ENCODE data around the gene C10orf95.
"Not testable (repeated sequence)": the region's sequence is repeated elsewhere in the genome, so short reads cannot be mapped to it uniquely, and the experiment has no call there.

C10orf95 gene, protein sequence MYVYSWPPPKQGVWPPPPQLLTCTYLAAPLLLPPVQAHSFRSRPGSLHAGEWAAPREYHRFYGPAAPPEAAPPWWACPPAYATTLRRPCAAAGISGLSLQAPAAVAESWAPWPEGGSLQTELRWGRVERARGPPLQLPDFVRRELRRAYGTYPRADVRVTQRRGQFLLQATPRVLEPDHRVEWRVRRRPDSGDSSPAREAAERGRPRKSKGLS

DNA sequence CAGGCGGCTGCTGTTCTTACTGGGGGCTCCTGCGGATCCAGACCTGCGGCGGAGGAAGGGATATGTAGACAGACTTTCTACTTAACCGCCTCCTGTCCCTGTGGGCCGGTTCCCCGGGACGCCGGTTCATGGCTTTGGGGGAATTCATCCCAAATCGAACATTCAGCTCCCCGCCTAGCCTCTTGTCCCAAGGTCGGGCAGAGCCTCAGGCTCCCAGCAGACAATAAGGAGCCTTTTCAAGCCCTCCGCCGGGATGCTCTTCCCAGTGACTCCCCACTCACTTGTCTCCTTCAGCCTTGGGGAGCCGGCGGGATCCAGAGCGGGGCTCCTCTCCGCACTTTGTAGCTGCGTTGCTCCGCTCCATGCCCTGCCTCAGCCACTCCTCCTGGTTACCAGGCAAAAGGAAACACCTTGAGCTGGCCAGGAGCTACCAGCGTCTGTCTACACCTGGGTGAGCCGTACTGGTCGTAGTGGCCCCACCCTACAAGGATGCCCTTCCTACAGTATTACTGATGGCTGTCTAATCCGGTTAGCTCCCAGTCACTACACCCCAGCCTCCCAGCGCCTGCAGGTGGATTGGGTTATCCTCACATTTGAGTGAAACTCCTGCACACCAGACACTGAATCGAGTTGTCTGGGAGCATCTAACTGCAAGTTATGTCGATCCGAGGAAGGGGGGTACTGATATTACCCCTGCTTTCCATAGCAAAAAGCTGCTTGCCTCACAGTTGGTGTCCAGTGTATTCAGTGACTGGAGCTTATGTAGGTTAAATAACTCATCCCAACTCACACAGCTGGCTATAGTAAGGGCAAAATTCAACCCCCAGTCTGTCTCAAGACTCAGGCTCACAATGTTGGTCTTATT is at the start of gene C10orf95:
Gene C10orf95, minus strand, starts transcription at position 439 of the 865 bp plus-strand sequence. CDS start 450 bp downstream, outside the sequence.
- Histone ChIP-seq H3K9ac (ENCODE audit: low read length) (peak within 1 kb of the TSS; percentile 24), H3K4me3 (ENCODE audit: low read length) (peak within 1 kb of the TSS; percentile 80), H3K36me3 (ENCODE audit: control insufficient read depth, insufficient read depth, low read length) (no peaks in the 10 kb centered on the region), H3K27ac (ENCODE audit: low read depth, low read length) (peak within 1 kb of the TSS; percentile 62), H3K27me3 (ENCODE audit: control insufficient read depth, insufficient read depth, low read length) (no peaks in the 10 kb centered on the region), H3K4me1 (ENCODE audit: control insufficient read depth, insufficient read depth, low read length) (no peaks in the 10 kb centered on the region)

DNA sequence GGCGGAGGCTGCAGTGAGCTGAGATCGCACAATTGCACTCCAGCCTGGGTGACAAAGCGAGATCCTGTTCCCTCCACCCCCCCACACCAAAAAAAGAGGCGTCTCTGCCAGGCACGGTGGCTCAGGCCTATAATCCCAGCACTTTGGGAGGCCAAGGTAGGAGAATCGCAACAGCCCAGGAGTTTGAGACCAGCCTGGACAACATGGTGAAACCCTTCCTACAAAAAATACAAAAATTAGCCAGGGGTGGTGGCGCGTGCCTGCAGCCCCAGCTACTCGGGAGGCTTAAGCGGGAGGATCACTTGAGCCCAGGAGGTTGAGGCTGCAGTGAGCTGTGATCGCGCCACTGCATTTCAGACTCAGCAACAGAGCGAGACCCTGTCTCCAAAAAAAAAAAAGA is 49.3 kb upstream of the C10orf95 start:
- not testable (repeated sequence) for H3K27ac ChIP-seq (ENCODE audit: low read depth, low read length); H3K9ac ChIP-seq (ENCODE audit: low read length)
- H3K4me1 ChIP-seq (ENCODE audit: control insufficient read depth, insufficient read depth, low read length), result peaks cover 22% of the 10 kb centered on the region

DNA sequence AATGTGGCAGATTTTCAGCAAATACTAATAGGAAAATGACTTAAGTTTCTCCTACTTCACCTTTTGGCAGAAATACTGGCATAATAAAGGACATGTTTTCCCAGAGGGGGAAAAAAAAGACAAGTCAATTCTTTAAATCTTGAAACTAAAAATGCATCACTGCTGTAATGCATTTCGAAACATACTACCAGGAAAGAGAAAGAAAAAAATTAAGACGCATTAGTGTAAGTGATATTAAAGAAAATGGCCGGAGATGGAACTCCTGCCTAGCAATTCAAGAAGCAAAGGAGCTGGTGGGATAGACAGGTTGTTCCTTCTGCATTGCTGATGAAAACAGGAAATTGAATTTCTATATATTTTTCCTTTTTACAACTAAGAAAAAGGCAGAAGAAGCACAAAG is 48.0 kb upstream of the C10orf95 start:
- no peak overlapping the region for H3K27ac ChIP-seq (ENCODE audit: low read depth, low read length)
- H3K9ac ChIP-seq (ENCODE audit: low read length), result no peak overlapping the region
- no peak overlapping the region for H3K4me3 ChIP-seq (ENCODE audit: low read length)
- no peaks in the 10 kb centered on the region for H3K27me3 ChIP-seq (ENCODE audit: control insufficient read depth, insufficient read depth, low read length)
- H3K4me1 ChIP-seq (ENCODE audit: control insufficient read depth, insufficient read depth, low read length), result peaks cover 19% of the 10 kb centered on the region
- H3K36me3 ChIP-seq (ENCODE audit: control insufficient read depth, insufficient read depth, low read length), result peaks cover under 1% of the 10 kb centered on the region

More for the DNA sequence above, 49.3 kb upstream of the C10orf95 start:
- not testable (repeated sequence) for H3K36me3 ChIP-seq (ENCODE audit: control insufficient read depth, insufficient read depth, low read length); H3K4me3 ChIP-seq (ENCODE audit: low read length); H3K27me3 ChIP-seq (ENCODE audit: control insufficient read depth, insufficient read depth, low read length)

DNA sequence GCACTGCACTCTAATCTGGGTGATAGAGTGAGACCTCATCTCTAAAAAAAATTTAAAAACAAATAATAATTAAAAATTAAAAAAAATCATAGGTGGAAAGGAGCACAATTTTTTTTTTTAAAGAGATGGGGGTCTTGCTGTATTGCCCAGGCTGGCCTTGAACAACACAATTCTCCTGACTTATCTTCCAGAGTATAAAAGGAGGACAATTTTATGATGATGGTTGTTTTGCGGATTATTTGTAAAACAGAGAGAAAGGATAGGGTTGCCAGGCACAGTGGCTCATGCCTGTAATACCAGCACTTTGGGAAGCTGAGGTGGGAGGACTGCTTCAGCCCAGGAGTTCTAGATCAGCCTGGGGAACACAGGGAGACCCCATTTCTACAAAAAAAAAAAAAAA is 46.2 kb upstream of the C10orf95 start:
- no peak overlapping the region for H3K4me3 ChIP-seq (ENCODE audit: low read length)
- H3K27ac ChIP-seq (ENCODE audit: low read depth, low read length), result no peak overlapping the region
- H3K9ac ChIP-seq (ENCODE audit: low read length), result no peak overlapping the region
- H3K27me3 ChIP-seq (ENCODE audit: control insufficient read depth, insufficient read depth, low read length), result no peaks in the 10 kb centered on the region
- H3K36me3 ChIP-seq (ENCODE audit: control insufficient read depth, insufficient read depth, low read length), result peaks cover 5% of the 10 kb centered on the region
- peaks cover 30% of the 10 kb centered on the region for H3K4me1 ChIP-seq (ENCODE audit: control insufficient read depth, insufficient read depth, low read length)

DNA sequence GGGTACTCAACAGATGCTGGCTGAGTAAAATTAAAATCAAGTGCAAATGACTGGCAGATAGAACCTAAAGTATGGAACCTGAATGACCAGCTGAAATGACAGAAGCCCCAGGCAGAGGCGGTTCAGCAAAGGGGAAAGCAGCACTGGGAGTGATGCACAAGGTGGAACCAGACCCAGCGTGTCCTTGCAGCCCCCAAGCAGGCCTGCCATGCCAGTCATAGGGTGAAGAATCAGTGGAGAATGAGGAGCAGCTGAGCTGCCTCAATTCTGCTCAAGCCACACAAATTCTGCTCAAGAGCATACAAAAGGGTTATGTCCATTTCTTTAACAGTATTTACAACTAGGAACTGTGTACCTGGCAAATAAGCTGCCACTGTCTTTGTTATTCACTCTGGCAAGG is 42.4 kb upstream of the C10orf95 start:
- Histone ChIP-seq H3K4me1 (ENCODE audit: control insufficient read depth, insufficient read depth, low read length) (peaks cover 27% of the 10 kb centered on the region), H3K27me3 (ENCODE audit: control insufficient read depth, insufficient read depth, low read length) (no peaks in the 10 kb centered on the region), H3K9ac (ENCODE audit: low read length) (no peak overlapping the region), H3K36me3 (ENCODE audit: control insufficient read depth, insufficient read depth, low read length) (peaks cover 10% of the 10 kb centered on the region), H3K4me3 (ENCODE audit: low read length) (peak overlapping the region; percentile 5), H3K27ac (ENCODE audit: low read depth, low read length) (peak overlapping the region; percentile 88)

DNA sequence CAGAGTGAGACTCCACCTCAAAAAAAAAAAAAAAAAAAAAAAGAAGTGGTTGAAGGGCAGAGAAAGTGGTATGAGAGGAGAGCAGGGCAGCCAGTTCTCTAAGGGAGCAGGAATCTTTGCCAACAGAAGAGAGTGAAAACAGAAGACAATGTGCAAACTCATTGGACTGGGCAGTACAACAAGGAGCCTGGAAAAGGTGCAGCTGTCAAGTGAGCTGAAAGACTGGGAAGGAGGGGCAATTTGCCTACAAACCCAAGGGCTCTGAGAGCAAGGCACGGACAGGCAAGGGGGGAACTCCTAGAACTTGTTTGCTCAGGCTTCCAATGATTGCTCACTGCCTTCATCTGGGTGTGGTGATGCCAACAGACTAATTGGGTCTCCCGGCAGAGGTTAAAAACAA is 41.6 kb upstream of the C10orf95 start:
- Histone ChIP-seq H3K36me3 (ENCODE audit: control insufficient read depth, insufficient read depth, low read length) (peaks cover 14% of the 10 kb centered on the region), H3K4me3 (ENCODE audit: low read length) (peak overlapping the region; percentile 5), H3K27ac (ENCODE audit: low read depth, low read length) (peak overlapping the region; percentile 88), H3K27me3 (ENCODE audit: control insufficient read depth, insufficient read depth, low read length) (no peaks in the 10 kb centered on the region), H3K4me1 (ENCODE audit: control insufficient read depth, insufficient read depth, low read length) (peaks cover 23% of the 10 kb centered on the region), H3K9ac (ENCODE audit: low read length) (no peak overlapping the region)

DNA sequence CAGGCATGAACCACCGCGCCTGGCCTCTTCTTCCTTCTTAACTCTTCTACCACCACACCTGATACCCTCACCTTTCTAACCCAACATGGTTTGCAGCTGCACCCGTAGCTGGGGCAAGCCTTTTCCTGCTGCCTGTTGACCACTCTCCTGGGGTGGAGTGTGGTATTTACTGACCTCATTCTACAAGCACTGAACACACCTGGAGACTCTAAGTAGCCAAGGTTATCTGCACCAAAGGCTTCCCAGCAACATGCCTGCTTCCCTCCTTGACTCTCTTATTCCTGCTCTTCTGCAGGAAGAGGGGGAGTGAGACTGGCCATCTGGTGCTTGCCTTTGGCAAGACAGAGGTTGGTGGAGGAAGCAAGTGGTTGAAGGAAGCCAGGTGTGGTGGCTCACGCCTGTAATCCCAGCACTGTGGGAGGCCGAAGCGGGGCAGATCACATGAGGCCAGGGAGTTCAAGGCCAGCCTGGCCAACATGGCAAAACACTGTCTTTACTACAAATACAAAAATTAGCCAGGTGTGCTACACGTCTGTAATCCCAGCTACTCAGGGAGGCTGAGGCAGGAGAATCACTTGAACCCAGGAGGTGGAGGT is 41.1 kb upstream of the C10orf95 start:
- Histone ChIP-seq H3K36me3 (ENCODE audit: control insufficient read depth, insufficient read depth, low read length) (peaks cover 18% of the 10 kb centered on the region), H3K4me1 (ENCODE audit: control insufficient read depth, insufficient read depth, low read length) (peaks cover 23% of the 10 kb centered on the region), H3K9ac (ENCODE audit: low read length) (no peak overlapping the region), H3K4me3 (ENCODE audit: low read length) (peak overlapping the region; percentile 33), H3K27me3 (ENCODE audit: control insufficient read depth, insufficient read depth, low read length) (no peaks in the 10 kb centered on the region), H3K27ac (ENCODE audit: low read depth, low read length) (peak overlapping the region; percentile 88)

DNA sequence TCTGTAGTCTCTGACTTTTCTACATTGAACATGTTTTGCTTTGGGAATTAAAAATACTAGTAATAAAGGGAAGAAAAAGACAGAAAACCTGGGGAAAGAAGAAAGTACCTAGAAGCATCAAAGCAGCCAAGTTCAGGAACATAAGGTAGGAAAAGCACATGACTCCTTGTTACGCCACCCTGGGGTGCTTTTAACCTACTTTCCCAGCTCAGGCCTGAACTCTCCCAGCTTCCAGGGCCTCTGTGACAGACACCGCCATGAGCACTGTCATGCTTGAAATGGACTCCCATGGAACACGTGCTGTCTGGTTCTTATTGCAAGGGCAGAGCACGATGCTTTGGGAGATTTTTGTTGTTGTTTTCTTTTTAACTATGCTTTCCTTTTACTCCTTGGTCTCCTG is 39.8 kb upstream of the C10orf95 start:
- Histone ChIP-seq H3K27me3 (ENCODE audit: control insufficient read depth, insufficient read depth, low read length) (no peaks in the 10 kb centered on the region), H3K4me1 (ENCODE audit: control insufficient read depth, insufficient read depth, low read length) (peaks cover 23% of the 10 kb centered on the region), H3K36me3 (ENCODE audit: control insufficient read depth, insufficient read depth, low read length) (peaks cover 25% of the 10 kb centered on the region), H3K27ac (ENCODE audit: low read depth, low read length) (no peak overlapping the region), H3K9ac (ENCODE audit: low read length) (no peak overlapping the region), H3K4me3 (ENCODE audit: low read length) (no peak overlapping the region)

DNA sequence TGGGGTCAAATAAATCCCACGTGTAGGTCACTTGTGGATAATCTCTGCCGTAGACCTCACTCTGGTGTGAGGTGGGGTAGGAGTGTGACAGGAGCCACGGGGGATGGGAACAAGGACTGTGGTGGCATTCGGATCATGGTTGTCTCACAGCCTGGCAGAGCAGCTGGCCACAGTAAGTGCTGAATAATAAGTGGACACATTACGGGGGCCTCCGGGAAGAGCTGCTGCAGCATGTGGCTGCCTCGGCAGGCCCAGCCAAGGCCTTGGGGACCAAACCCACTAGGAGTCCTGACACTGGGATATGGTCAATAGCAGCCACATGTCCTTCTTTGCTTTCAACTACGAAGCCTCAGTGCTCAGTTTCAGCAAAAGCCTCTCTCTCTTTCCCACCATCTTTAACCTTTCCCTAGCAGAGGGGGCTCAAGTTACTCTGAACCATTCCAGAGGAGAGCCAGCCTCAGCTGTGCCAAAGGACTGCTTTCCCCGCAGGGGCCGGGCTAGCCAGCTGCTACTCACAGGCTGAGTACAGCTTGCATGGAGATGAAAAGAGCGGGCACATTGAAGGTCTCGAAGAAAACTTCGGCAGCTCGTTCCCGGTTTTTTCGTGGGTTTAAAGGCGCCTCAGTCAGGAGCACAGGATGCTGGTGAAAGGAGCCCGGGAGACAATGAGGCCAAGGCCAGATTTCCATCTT is 33.9 kb upstream of the C10orf95 start:
- H3K4me1 ChIP-seq (ENCODE audit: control insufficient read depth, insufficient read depth, low read length), result no peaks in the 10 kb centered on the region
- H3K36me3 ChIP-seq (ENCODE audit: control insufficient read depth, insufficient read depth, low read length), result peaks cover 74% of the 10 kb centered on the region
- H3K9ac ChIP-seq (ENCODE audit: low read length), result no peak overlapping the region
- H3K27ac ChIP-seq (ENCODE audit: low read depth, low read length), result no peak overlapping the region
- no peak overlapping the region for H3K4me3 ChIP-seq (ENCODE audit: low read length)
- no peaks in the 10 kb centered on the region for H3K27me3 ChIP-seq (ENCODE audit: control insufficient read depth, insufficient read depth, low read length)

DNA sequence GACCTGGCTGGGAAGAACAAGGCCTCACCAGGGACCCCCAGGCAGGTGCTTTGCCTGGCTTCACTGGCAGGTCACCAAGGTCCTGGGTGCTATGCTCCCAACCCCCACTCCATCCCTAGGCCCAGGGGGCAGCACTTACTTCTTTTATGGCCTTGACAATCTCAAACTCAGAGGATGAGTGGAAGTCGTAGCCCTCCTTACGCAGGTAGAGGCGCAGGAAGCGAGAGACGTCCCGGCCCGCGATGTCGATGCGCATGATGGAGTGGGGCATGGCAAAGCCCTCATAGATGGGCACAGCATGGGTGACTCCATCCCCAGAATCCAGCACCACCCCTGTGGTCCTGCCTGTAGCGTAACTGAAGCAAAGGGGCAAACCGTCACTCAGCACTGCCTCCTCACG is 32.7 kb upstream of the C10orf95 start:
- Histone ChIP-seq H3K27me3 (ENCODE audit: control insufficient read depth, insufficient read depth, low read length) (no peaks in the 10 kb centered on the region), H3K4me3 (ENCODE audit: low read length) (no peak overlapping the region), H3K4me1 (ENCODE audit: control insufficient read depth, insufficient read depth, low read length) (no peaks in the 10 kb centered on the region), H3K27ac (ENCODE audit: low read depth, low read length) (no peak overlapping the region), H3K36me3 (ENCODE audit: control insufficient read depth, insufficient read depth, low read length) (peaks cover 77% of the 10 kb centered on the region), H3K9ac (ENCODE audit: low read length) (no peak overlapping the region)

DNA sequence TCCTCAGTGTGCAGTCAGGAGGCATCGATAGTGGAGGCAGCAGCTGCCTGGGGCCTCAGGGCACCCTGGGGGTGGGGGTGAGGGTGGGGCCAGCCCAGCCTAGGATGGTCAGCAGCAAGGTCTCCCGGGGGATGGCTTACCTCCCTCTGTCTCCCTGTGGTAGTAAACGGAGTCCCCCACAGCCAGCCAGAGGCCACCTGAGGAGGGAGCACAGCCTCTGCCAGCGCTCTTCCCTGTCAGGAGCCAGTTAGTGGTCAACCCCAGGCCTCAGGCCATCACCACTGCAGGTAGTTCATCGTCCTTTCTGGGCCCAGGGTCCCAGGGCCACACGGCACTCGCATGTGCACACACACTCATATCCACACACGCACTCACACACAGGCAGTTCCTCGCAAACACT is 29.1 kb upstream of the C10orf95 start:
- Histone ChIP-seq H3K27me3 (ENCODE audit: control insufficient read depth, insufficient read depth, low read length) (no peaks in the 10 kb centered on the region), H3K4me3 (ENCODE audit: low read length) (no peak overlapping the region), H3K27ac (ENCODE audit: low read depth, low read length) (no peak overlapping the region), H3K36me3 (ENCODE audit: control insufficient read depth, insufficient read depth, low read length) (peaks cover 54% of the 10 kb centered on the region), H3K9ac (ENCODE audit: low read length) (no peak overlapping the region), H3K4me1 (ENCODE audit: control insufficient read depth, insufficient read depth, low read length) (no peaks in the 10 kb centered on the region)

DNA sequence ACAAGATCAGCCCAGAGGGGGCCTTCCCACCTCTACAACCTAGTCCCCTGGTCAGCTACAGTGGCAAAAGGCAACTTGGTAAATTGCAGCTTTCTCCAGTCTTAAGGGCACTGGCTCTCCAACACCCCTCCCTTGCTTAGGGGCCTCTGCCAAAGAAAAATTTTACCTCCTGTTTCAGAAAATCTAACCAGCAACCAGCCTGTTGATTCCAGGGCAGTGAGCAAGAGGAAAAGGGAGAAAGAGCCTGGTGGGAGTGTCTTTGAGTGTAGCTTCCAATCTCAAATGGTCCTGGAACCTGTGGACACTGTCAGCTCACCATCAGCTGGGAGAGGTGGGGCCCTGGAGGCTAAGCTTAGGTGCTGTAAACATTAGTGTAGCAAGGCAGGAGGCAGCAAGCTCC is 28.3 kb upstream of the C10orf95 start:
- Histone ChIP-seq H3K27me3 (ENCODE audit: control insufficient read depth, insufficient read depth, low read length) (no peaks in the 10 kb centered on the region), H3K4me1 (ENCODE audit: control insufficient read depth, insufficient read depth, low read length) (no peaks in the 10 kb centered on the region), H3K4me3 (ENCODE audit: low read length) (no peak overlapping the region), H3K9ac (ENCODE audit: low read length) (no peak overlapping the region), H3K27ac (ENCODE audit: low read depth, low read length) (no peak overlapping the region), H3K36me3 (ENCODE audit: control insufficient read depth, insufficient read depth, low read length) (peaks cover 47% of the 10 kb centered on the region)
